HG03103 (cell line): ENCODE data around the gene ATG101.

Experiments
- ATAC-seq: cut with Tn5 transposase; IDR thresholded peaks from one replicate; pipeline ENCODE4 v1.9.1; 2021; ENCODE audit warnings: low read depth; ENCODE audit not compliant: unreplicated experiment

Gene ATG101

GRCh38 chr12:52069327-52070184 is at the start of gene ATG101:
ATG101 (plus strand) TSS chr12:52069978; CDS start chr12:52073651, 3,673 bp downstream.
- ATAC-seq = peak; percentile 84

GRCh38 chr12:52020539-52021336 is 49.0 kb upstream of the ATG101 start:
- no peak for ATAC-seq

GRCh38 chr12:52022841-52023181 is 47.0 kb upstream of the ATG101 start:
- ATAC-seq = no peak

GRCh38 chr12:52023182-52023975 is 46.4 kb upstream of the ATG101 start:
- ATAC-seq = peak; percentile 38

- ATAC-seq = no peak
Observed at GRCh38 chr12:52023976-52024688, 45.6 kb upstream of the ATG101 start.

- no peak for ATAC-seq
Observed at GRCh38 chr12:52024845-52025230, 44.9 kb upstream of the ATG101 start.

- no peak for ATAC-seq
Observed at GRCh38 chr12:52026263-52026662, 43.5 kb upstream of the ATG101 start.

- no peak for ATAC-seq
Observed at GRCh38 chr12:52027085-52027843, 42.5 kb upstream of the ATG101 start.

GRCh38 chr12:52029685-52030084 is 40.1 kb upstream of the ATG101 start:
- ATAC-seq = no peak

- no peak for ATAC-seq
Observed at GRCh38 chr12:52032446-52032803, 37.4 kb upstream of the ATG101 start.

- peak; percentile 80 for ATAC-seq
Observed at GRCh38 chr12:52032804-52033445, 36.9 kb upstream of the ATG101 start.

GRCh38 chr12:52033446-52034140 is 36.2 kb upstream of the ATG101 start:
- no peak for ATAC-seq

GRCh38 chr12:52035190-52035589 is 34.6 kb upstream of the ATG101 start:
- no peak for ATAC-seq

GRCh38 chr12:52035926-52036325 is 33.9 kb upstream of the ATG101 start:
- no peak for ATAC-seq

- ATAC-seq = no peak
Observed at GRCh38 chr12:52036587-52037171, 33.1 kb upstream of the ATG101 start.

- ATAC-seq = no peak
Observed at GRCh38 chr12:52037248-52037861, 32.4 kb upstream of the ATG101 start.

- ATAC-seq = no peak
Observed at GRCh38 chr12:52038447-52038846, 31.3 kb upstream of the ATG101 start.

GRCh38 chr12:52041035-52041434 is 28.7 kb upstream of the ATG101 start:
- no peak for ATAC-seq
